Prostate gland (tissue), 2 donors: Measurements from ENCODE around the gene HTR5A. TPM values are rescaled to one million over a fixed set of nuclear protein-coding genes. Genes with fewer than 3 reads are reported as not detected.
"Not testable (repeated sequence)": the region's sequence is repeated elsewhere in the genome, so short reads cannot be mapped to it uniquely, and the experiment has no call there.

Source experiments
- DNase-seq: peaks from one replicate; pipeline ENCODE4 v3.0.0-alpha.2; 2019; ENCODE audit warnings: low spot score
- H3K27ac ChIP-seq, 2 donors: fragments of 200-600 bp; sonication (generic); 2 replicates each; pipeline ENCODE4 v1.5.1; 2017 to 2019
- H3K27me3 ChIP-seq: fragments of 200-600 bp; sonication (generic); replicated peaks from 2 replicates; pipeline ENCODE4 v1.5.1; 2019; ENCODE audit not compliant: insufficient read depth
- H3K36me3 ChIP-seq, 2 donors: fragments of 200-600 bp; sonication (generic); 1 replicate in 1 of 2; 2 replicates in 1 of 2; pipeline versions ENCODE4 v1.5.1 to v1.8.1; 2017 to 2019
- H3K4me1 ChIP-seq: fragments of 200-600 bp; sonication (generic); replicated peaks from 2 replicates; pipeline ENCODE4 v1.5.1; 2019
- H3K4me3 ChIP-seq, 2 donors: fragments of 200-600 bp; sonication (generic); 2 replicates each; pipeline ENCODE4 v1.5.1; 2017 to 2019
- H3K9me3 ChIP-seq: fragments of 200-600 bp; sonication (generic); 2 replicates; pipeline ENCODE4 v1.5.1; 2017
- CTCF ChIP-seq, 4 experiments: fragments of 200-600 bp in 2 of 4; fragments of 450-650 bp in 2 of 4; sonication (generic) in 2 of 4; IDR thresholded peaks; 1 replicate in 3 of 4; 2 replicates in 1 of 4; pipeline ENCODE4 v1.5.1; 2016 to 2019; ENCODE audit warnings: antibody characterized with exemption in 4 of 4, mild to moderate bottlenecking in 2 of 4, moderate library complexity in 2 of 4
- POLR2A ChIP-seq: fragments of 450-650 bp; IDR thresholded peaks from one replicate; pipeline ENCODE4 v1.6.1; 2016; ENCODE audit warnings: antibody characterized with exemption, mild to moderate bottlenecking
- POLR2AphosphoS5 ChIP-seq: sonication (generic); formaldehyde crosslinking; IDR thresholded peaks from one replicate; pipeline ENCODE4 v1.6.1; 2017; ENCODE audit warnings: antibody characterized with exemption
- whole genome bisulfite sequencing: methylation state at CpG from one replicate; pipeline ENCODE4 v1.1.5; 2018; 5-methylcytosine and 5-hydroxymethylcytosine counted together
- intact Hi-C: fragments of 100-400 bp; cut with DNase I; formaldehyde crosslinking; loops from one replicate; pipeline ENCODE4 v1.14.2; 2022
- total RNA-seq, 2 donors: library from RNA; depleted of rRNA; stranded (reverse); fragments of >200 nt; gene quantifications; one replicate each; pipeline ENCODE4 v1.1.0, GENCODE V29; 2016

Gene HTR5A
- total RNA-seq = not detected

GRCh38 chr7:155069992-155070751 is at the start of gene HTR5A:
TSS of gene HTR5A (plus strand) at chr7:155070324. CDS start at chr7:155070900, 576 bp downstream.
- H3K36me3 ChIP-seq = no peaks in the 10 kb centered on the region
- DNase-seq = peak; percentile 61
- H3K27ac ChIP-seq = no peak within 1 kb of the TSS
- intact Hi-C loops = loop anchor here (10.0 kb wide), 1 partner anchor 65 kb away; the partner anchor contains the start of gene PAXIP1
- 2% methylated on average over 48 of the region's 48 CpGs for WGBS
- no peaks in the 10 kb centered on the region for H3K27me3 ChIP-seq
- TF ChIP-seq CTCF (IDR thresholded peaks at IDR 0.05) (no peak), POLR2AphosphoS5 (peak; percentile 48), POLR2A (no peak)
- no peak within 1 kb of the TSS for H3K4me3 ChIP-seq
- H3K9me3 ChIP-seq = no peaks in the 10 kb centered on the region
- H3K4me1 ChIP-seq = no peaks in the 10 kb centered on the region

- Histone ChIP-seq H3K4me3 (no peak overlapping the region), H3K27ac (no peak overlapping the region), H3K27me3 (no peaks in the 10 kb centered on the region), H3K4me1 (no peaks in the 10 kb centered on the region), H3K36me3 (no peaks in the 10 kb centered on the region), H3K9me3 (no peaks in the 10 kb centered on the region)
- intact Hi-C loops = no loop called here
- 65% methylated on average over 5 of the region's 5 CpGs for WGBS
- TF ChIP-seq POLR2A (no peak), CTCF (IDR thresholded peaks at IDR 0.05) (no peak), POLR2AphosphoS5 (no peak)
- no peak for DNase-seq
Observed at GRCh38 chr7:155020996-155021395, 49.1 kb upstream of the HTR5A start.

GRCh38 chr7:155021699-155022145 is 48.4 kb upstream of the HTR5A start:
- 48% methylated on average over 7 of the region's 7 CpGs for WGBS
- H3K4me3 ChIP-seq = no peak overlapping the region
- H3K9me3 ChIP-seq = no peaks in the 10 kb centered on the region
- intact Hi-C loops = no loop called here
- TF ChIP-seq POLR2A = no peak
- no peak for TF ChIP-seq CTCF (IDR thresholded peaks at IDR 0.05)
- no peak for TF ChIP-seq POLR2AphosphoS5
- H3K27ac ChIP-seq = no peak overlapping the region
- H3K4me1 ChIP-seq = no peaks in the 10 kb centered on the region
- no peaks in the 10 kb centered on the region for H3K27me3 ChIP-seq
- no peaks in the 10 kb centered on the region for H3K36me3 ChIP-seq
- no peak for DNase-seq

- Histone ChIP-seq H3K27ac (no peak overlapping the region), H3K36me3 (no peaks in the 10 kb centered on the region), H3K4me3 (no peak overlapping the region), H3K27me3 (no peaks in the 10 kb centered on the region), H3K4me1 (no peaks in the 10 kb centered on the region), H3K9me3 (no peaks in the 10 kb centered on the region)
- intact Hi-C loops = no loop called here
- no peak for DNase-seq
- TF ChIP-seq POLR2A = no peak
- no peak for TF ChIP-seq POLR2AphosphoS5
- TF ChIP-seq CTCF (IDR thresholded peaks at IDR 0.05) = no peak
- 86% methylated on average over 1 of the region's 1 CpG for WGBS
Observed at GRCh38 chr7:155027879-155028278, 42.2 kb upstream of the HTR5A start.

GRCh38 chr7:155032978-155033377 is 37.1 kb upstream of the HTR5A start:
- no peak for DNase-seq
- TF ChIP-seq POLR2AphosphoS5 (no peak), CTCF (IDR thresholded peaks at IDR 0.05) (no peak), POLR2A (no peak)
- Histone ChIP-seq H3K27me3 (no peaks in the 10 kb centered on the region), H3K4me1 (no peaks in the 10 kb centered on the region), H3K9me3 (no peaks in the 10 kb centered on the region), H3K4me3 (no peak overlapping the region), H3K36me3 (no peaks in the 10 kb centered on the region), H3K27ac (no peak overlapping the region)
- WGBS = 74% methylated on average over 6 of the region's 6 CpGs
- intact Hi-C loops = no loop called here

GRCh38 chr7:155034495-155034894 is 35.6 kb upstream of the HTR5A start:
- H3K9me3 ChIP-seq = not testable (repeated sequence)
- WGBS = 89% methylated on average over 15 of the region's 15 CpGs

More at GRCh38 chr7:155034495-155034894, 35.6 kb upstream of the HTR5A start:
- DNase-seq, intact Hi-C loops, H3K4me1 ChIP-seq, H3K36me3 ChIP-seq, H3K27ac ChIP-seq, H3K4me3 ChIP-seq, H3K27me3 ChIP-seq: not testable (repeated sequence)
